Retinal pigment epithelial cell (primary cell): ENCODE results near the gene ZNF253.
"Not testable (repeated sequence)": the region's sequence is repeated elsewhere in the genome, so short reads cannot be mapped to it uniquely, and the experiment has no call there.

Experiments
- DNase-seq: peaks from one replicate; pipeline ENCODE4 v3.0.0-alpha.2; 2010; ENCODE audit warnings: low read depth
- H3K4me3 ChIP-seq: 2 replicates; pipeline ENCODE4 v1.5.1; 2011; ENCODE audit warnings: mild to moderate bottlenecking, low read length, control low read depth, moderate library complexity
- CTCF ChIP-seq: conservative IDR thresholded peaks from 2 replicates; pipeline ENCODE4 v1.5.1; 2011; ENCODE audit warnings: low read depth, low read length, control low read depth, inconsistent platforms

ZNF253 gene

GRCh38 chr19:19900729-19901444 is 35.2 kb downstream of the ZNF253 start, which contains the start of gene ZNF93:
Gene ZNF93, plus strand, starts transcription at chr19:19900946. Its CDS starts 143 bp downstream, at chr19:19901089.
- H3K4me3 ChIP-seq, result peak within 1 kb of the TSS; percentile 86
- DNase-seq, result peak; percentile 93
- TF ChIP-seq CTCF, result no peak

- H3K4me3 ChIP-seq, DNase-seq: not testable (repeated sequence)
Measured at GRCh38 chr19:19907551-19907950, 41.9 kb downstream of the ZNF253 start.

- no peak for TF ChIP-seq CTCF
- no peak overlapping the region for H3K4me3 ChIP-seq
- DNase-seq, result no peak
Measured at GRCh38 chr19:19909654-19910053, 44.0 kb downstream of the ZNF253 start.

- no peak for TF ChIP-seq CTCF
- no peak overlapping the region for H3K4me3 ChIP-seq
- DNase-seq, result no peak
Measured at GRCh38 chr19:19911150-19911549, 45.5 kb downstream of the ZNF253 start.

GRCh38 chr19:19914596-19914995 is 48.9 kb downstream of the ZNF253 start:
- TF ChIP-seq CTCF, result no peak
- DNase-seq, result no peak
- no peak overlapping the region for H3K4me3 ChIP-seq

GRCh38 chr19:19930417-19930816 is 64.7 kb downstream of the ZNF253 start:
- not testable (repeated sequence) for DNase-seq, H3K4me3 ChIP-seq

GRCh38 chr19:19933432-19934314 is 68.0 kb downstream of the ZNF253 start:
- H3K4me3 ChIP-seq, DNase-seq: not testable (repeated sequence)

GRCh38 chr19:19937403-19937802 is 71.7 kb downstream of the ZNF253 start:
- TF ChIP-seq CTCF, result no peak
- DNase-seq, result no peak
- no peak overlapping the region for H3K4me3 ChIP-seq
